HT1080 (cell line): Measurements from ENCODE around the gene EFCAB6. TPM values are rescaled to one million over a fixed set of nuclear protein-coding genes. Genes with fewer than 3 reads are reported as not detected.
A peak's percentile ranks its signal among the peaks of the same experiment; 100 is the strongest.

Experiments
- DNase-seq: peaks from one replicate; pipeline ENCODE4 v3.0.0-alpha.2; 2015; ENCODE audit warnings: low read depth
- total RNA-seq: library from RNA; depleted of rRNA; stranded (reverse); fragments of >200 nt; shearing (Covaris generic); gene quantifications from 2 replicates; pipeline ENCODE4 v1.2.3, GENCODE V29; 2014

Gene EFCAB6
- total RNA-seq, 1 experiment from 2014 or later = not detected

- no peak for DNase-seq
Measured at GRCh38 chr22:43555561-43556515, 256.3 kb downstream of the EFCAB6 start.

- DNase-seq = no peak
Measured at GRCh38 chr22:43554694-43555365, 257.3 kb downstream of the EFCAB6 start.

- DNase-seq = no peak
Measured at GRCh38 chr22:43554259-43554636, 257.9 kb downstream of the EFCAB6 start.

GRCh38 chr22:43553451-43554258, 258.4 kb downstream of the EFCAB6 start:
- DNase-seq = no peak

- no peak for DNase-seq
Measured at GRCh38 chr22:43550672-43551071, 261.4 kb downstream of the EFCAB6 start.

GRCh38 chr22:43550024-43550620, 262.0 kb downstream of the EFCAB6 start:
- DNase-seq = no peak

GRCh38 chr22:43546186-43546585, 265.9 kb downstream of the EFCAB6 start:
- DNase-seq = no peak

GRCh38 chr22:43544289-43544673, 267.8 kb downstream of the EFCAB6 start:
- DNase-seq = no peak

GRCh38 chr22:43543522-43544288, 268.4 kb downstream of the EFCAB6 start:
- DNase-seq = no peak

GRCh38 chr22:43542681-43543521, 269.2 kb downstream of the EFCAB6 start:
- DNase-seq = no peak

GRCh38 chr22:43541462-43542407, 270.4 kb downstream of the EFCAB6 start:
- no peak for DNase-seq

- no peak for DNase-seq
Measured at GRCh38 chr22:43541022-43541421, 271.1 kb downstream of the EFCAB6 start.

GRCh38 chr22:43540529-43540923, 271.6 kb downstream of the EFCAB6 start:
- DNase-seq = no peak

GRCh38 chr22:43539572-43540528, 272.3 kb downstream of the EFCAB6 start:
- DNase-seq = no peak

- peak; percentile 6 for DNase-seq
Measured at GRCh38 chr22:43537019-43537585, 275.0 kb downstream of the EFCAB6 start.

GRCh38 chr22:43535741-43536140, 276.4 kb downstream of the EFCAB6 start:
- DNase-seq = no peak

- DNase-seq = no peak
Measured at GRCh38 chr22:43535336-43535735, 276.8 kb downstream of the EFCAB6 start.
